ENCODE measurements around the gene OR10H5. TPM values are rescaled to one million over a fixed set of nuclear protein-coding genes. Genes with fewer than 3 reads are reported as not detected.
"Not testable (repeated sequence)": the region's sequence is repeated elsewhere in the genome, so short reads cannot be mapped to it uniquely, and the experiment has no call there.

Gene OR10H5
- total RNA-seq, 1 donor from 2014 or later = not detected

DNA sequence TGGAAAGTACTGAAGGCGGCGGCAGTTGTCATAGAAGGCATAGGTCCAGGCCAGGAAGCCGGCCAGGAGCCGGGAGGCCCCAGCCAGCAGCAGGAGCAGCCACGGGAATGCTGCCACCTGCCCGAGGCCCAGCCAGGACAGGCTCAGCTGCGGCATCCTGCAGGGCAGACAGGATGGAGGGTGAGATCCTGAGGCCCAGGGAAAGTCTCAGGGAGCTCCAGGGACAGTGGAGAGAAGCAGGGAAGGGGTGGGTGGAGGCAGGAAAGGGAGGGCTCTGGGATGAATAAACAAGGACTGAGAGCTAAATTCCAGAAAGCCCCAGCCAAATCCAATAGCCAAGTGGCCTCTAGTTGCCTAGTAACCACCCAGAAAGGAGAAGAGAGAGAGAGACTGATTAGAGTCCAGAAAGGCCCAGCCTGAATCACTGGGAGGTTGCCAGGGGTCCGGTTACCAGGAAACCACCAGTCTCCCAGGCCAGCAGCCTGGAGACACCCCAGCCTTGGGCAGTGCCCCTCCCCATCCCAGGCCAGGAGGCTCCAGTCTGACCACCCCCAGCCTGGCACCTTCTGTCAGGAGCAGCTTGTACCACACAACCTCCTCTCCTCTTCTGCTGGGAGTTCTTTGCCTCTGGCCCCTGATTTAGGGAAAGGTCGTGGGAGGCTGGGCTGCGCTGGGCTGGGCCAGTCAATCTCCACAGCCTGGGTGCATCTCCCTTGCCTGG lies 7.5 kb upstream of the OR10H5 start:
- TF ChIP-seq, protein P1, sequence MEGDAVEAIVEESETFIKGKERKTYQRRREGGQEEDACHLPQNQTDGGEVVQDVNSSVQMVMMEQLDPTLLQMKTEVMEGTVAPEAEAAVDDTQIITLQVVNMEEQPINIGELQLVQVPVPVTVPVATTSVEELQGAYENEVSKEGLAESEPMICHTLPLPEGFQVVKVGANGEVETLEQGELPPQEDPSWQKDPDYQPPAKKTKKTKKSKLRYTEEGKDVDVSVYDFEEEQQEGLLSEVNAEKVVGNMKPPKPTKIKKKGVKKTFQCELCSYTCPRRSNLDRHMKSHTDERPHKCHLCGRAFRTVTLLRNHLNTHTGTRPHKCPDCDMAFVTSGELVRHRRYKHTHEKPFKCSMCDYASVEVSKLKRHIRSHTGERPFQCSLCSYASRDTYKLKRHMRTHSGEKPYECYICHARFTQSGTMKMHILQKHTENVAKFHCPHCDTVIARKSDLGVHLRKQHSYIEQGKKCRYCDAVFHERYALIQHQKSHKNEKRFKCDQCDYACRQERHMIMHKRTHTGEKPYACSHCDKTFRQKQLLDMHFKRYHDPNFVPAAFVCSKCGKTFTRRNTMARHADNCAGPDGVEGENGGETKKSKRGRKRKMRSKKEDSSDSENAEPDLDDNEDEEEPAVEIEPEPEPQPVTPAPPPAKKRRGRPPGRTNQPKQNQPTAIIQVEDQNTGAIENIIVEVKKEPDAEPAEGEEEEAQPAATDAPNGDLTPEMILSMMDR (conservative IDR thresholded peaks at IDR 0.05) = no peak
- Mint-ChIP-seq H3K4me3 (no peak overlapping the region), H3K27me3 (no peaks in the 10 kb centered on the region), H3K27ac (no peak overlapping the region), H3K4me1 (ENCODE audit: unreplicated experiment) (no peaks in the 10 kb centered on the region), H3K9me3 (no peaks in the 10 kb centered on the region), H3K36me3 (no peaks in the 10 kb centered on the region)
- DNase-seq (ENCODE audit: extremely low spot score, unreplicated experiment) = no peak

- H3K36me3 Mint-ChIP-seq = no peaks in the 10 kb centered on the region
- H3K4me3 Mint-ChIP-seq = no peak overlapping the region
- TF ChIP-seq, protein P1 (conservative IDR thresholded peaks at IDR 0.05) = no peak
- no peak overlapping the region for H3K27ac Mint-ChIP-seq
- H3K9me3 Mint-ChIP-seq = no peaks in the 10 kb centered on the region
- no peaks in the 10 kb centered on the region for H3K4me1 Mint-ChIP-seq (ENCODE audit: unreplicated experiment)
- H3K27me3 Mint-ChIP-seq = no peaks in the 10 kb centered on the region
- DNase-seq (ENCODE audit: extremely low spot score, unreplicated experiment) = no peak
Measured at GRCh38 chr19:15780610-15781418, 6.6 kb upstream of the OR10H5 start.

GRCh38 chr19:15781661-15782060 lies 5.8 kb upstream of the OR10H5 start:
- no peaks in the 10 kb centered on the region for H3K4me1 Mint-ChIP-seq (ENCODE audit: unreplicated experiment)
- no peak overlapping the region for H3K27ac Mint-ChIP-seq
- no peaks in the 10 kb centered on the region for H3K36me3 Mint-ChIP-seq
- no peak overlapping the region for H3K4me3 Mint-ChIP-seq
- H3K27me3 Mint-ChIP-seq = no peaks in the 10 kb centered on the region
- no peak for DNase-seq (ENCODE audit: extremely low spot score, unreplicated experiment)
- TF ChIP-seq, protein P1 (conservative IDR thresholded peaks at IDR 0.05) = no peak
- no peaks in the 10 kb centered on the region for H3K9me3 Mint-ChIP-seq

GRCh38 chr19:15782211-15782610 lies 5.2 kb upstream of the OR10H5 start:
- H3K27ac Mint-ChIP-seq = no peak overlapping the region
- H3K27me3 Mint-ChIP-seq = no peaks in the 10 kb centered on the region
- TF ChIP-seq, protein P1 (conservative IDR thresholded peaks at IDR 0.05) = no peak
- no peaks in the 10 kb centered on the region for H3K36me3 Mint-ChIP-seq
- H3K4me3 Mint-ChIP-seq = no peak overlapping the region
- no peaks in the 10 kb centered on the region for H3K4me1 Mint-ChIP-seq (ENCODE audit: unreplicated experiment)
- H3K9me3 Mint-ChIP-seq = no peaks in the 10 kb centered on the region
- DNase-seq (ENCODE audit: extremely low spot score, unreplicated experiment) = no peak

- H3K4me1 Mint-ChIP-seq (ENCODE audit: unreplicated experiment); H3K27ac Mint-ChIP-seq; H3K27me3 Mint-ChIP-seq; DNase-seq (ENCODE audit: extremely low spot score, unreplicated experiment); H3K36me3 Mint-ChIP-seq; H3K9me3 Mint-ChIP-seq; H3K4me3 Mint-ChIP-seq: not testable (repeated sequence)
Measured at GRCh38 chr19:15782896-15783295, 4.6 kb upstream of the OR10H5 start.

GRCh38 chr19:15788594-15789270 lies 1.3 kb downstream of the OR10H5 start:
- no peaks in the 10 kb centered on the region for H3K27me3 Mint-ChIP-seq

More at GRCh38 chr19:15788594-15789270, 1.3 kb downstream of the OR10H5 start:
- TF ChIP-seq, protein P1 (conservative IDR thresholded peaks at IDR 0.05) = no peak
- H3K4me3 Mint-ChIP-seq = no peak overlapping the region
- H3K27ac Mint-ChIP-seq = no peak overlapping the region
- H3K36me3 Mint-ChIP-seq = no peaks in the 10 kb centered on the region
- no peak for DNase-seq (ENCODE audit: extremely low spot score, unreplicated experiment)
- no peaks in the 10 kb centered on the region for H3K4me1 Mint-ChIP-seq (ENCODE audit: unreplicated experiment)
- H3K9me3 Mint-ChIP-seq = peaks cover 3% of the 10 kb centered on the region

Measured in type B pancreatic cell (in vitro differentiated cells).